Measurements from ENCODE around the gene ITFG2.

- TF ChIP-seq CTCF (conservative IDR thresholded peaks at IDR 0.05; ENCODE audit: low read length) (no peak), EZH2phosphoT487 (IDR thresholded peaks at IDR 0.05; ENCODE audit: borderline replicate concordance) (no peak)
Observed at GRCh38 chr12:2819810-2820209, 7.3 kb downstream of the ITFG2 start.

All from Loucy (cell line).